CD14-positive monocyte (primary cell): ENCODE data around the gene UVRAG. TPM values are rescaled to one million over a fixed set of nuclear protein-coding genes. Genes with fewer than 3 reads are reported as not detected.
A peak's percentile ranks its signal among the peaks of the same experiment; 100 is the strongest.

ENCODE experiments used
- DNase-seq, 3 donors: peaks; one replicate each; pipeline ENCODE4 v3.0.0-alpha.2; 2011 to 2022
- H2AFZ ChIP-seq: 2 replicates; pipeline ENCODE4 v1.6.0; 2012; ENCODE audit warnings: mild to moderate bottlenecking, low read depth, low read length, inconsistent platforms; ENCODE audit not compliant: insufficient read depth, poor library complexity, severe bottlenecking
- H3K27ac ChIP-seq, 2 donors: 1 replicate in 1 of 2; 2 replicates in 1 of 2; pipeline ENCODE4 v1.5.1; 2012 to 2013; ENCODE audit warnings: low read length in 2 of 2, control low read depth in 1 of 2, inconsistent platforms in 1 of 2, low read depth in 1 of 2, mild to moderate bottlenecking in 1 of 2
- H3K27me3 ChIP-seq, 2 donors: one replicate each; pipeline versions ENCODE4 v1.6.0 to v1.6.1; 2011 to 2013; ENCODE audit warnings: low read length in 2 of 2; ENCODE audit not compliant: control insufficient read depth in 2 of 2, insufficient read depth in 2 of 2
- H3K36me3 ChIP-seq, 2 donors: replicated peaks in 1 of 2; 1 replicate in 1 of 2; 2 replicates in 1 of 2; pipeline versions ENCODE4 v1.5.1 to v1.6.1; 2012 to 2013; ENCODE audit warnings: low read length in 2 of 2, control low read depth in 1 of 2, inconsistent platforms in 1 of 2, mild to moderate bottlenecking in 1 of 2; ENCODE audit not compliant: insufficient read depth in 2 of 2, control insufficient read depth in 1 of 2
- H3K4me1 ChIP-seq, 2 donors: 1 replicate in 1 of 2; 2 replicates in 1 of 2; pipeline versions ENCODE4 v1.5.1 to v1.6.1; 2012 to 2013; ENCODE audit warnings: low read length in 2 of 2, control low read depth in 1 of 2, inconsistent platforms in 1 of 2, mild to moderate bottlenecking in 1 of 2, moderate library complexity in 1 of 2; ENCODE audit not compliant: insufficient read depth in 2 of 2, control insufficient read depth in 1 of 2
- H3K4me2 ChIP-seq: replicated peaks from 2 replicates; pipeline ENCODE3; 2012; ENCODE audit warnings: low read length, moderate library complexity, mild to moderate bottlenecking; ENCODE audit not compliant: poor library complexity, severe bottlenecking; ENCODE audit errors: extremely low read depth
- H3K4me3 ChIP-seq, 3 experiments: fragments of 200-600 bp in 1 of 3; sonication (generic) in 1 of 3; replicated peaks in 1 of 3; 1 replicate in 2 of 3; 2 replicates in 1 of 3; pipeline ENCODE4 v1.5.1; 2011 to 2013; ENCODE audit warnings: low read length in 3 of 3, mild to moderate bottlenecking in 3 of 3, control low read depth in 2 of 3, low read depth in 2 of 3, inconsistent platforms in 1 of 3, moderate library complexity in 1 of 3
- H3K79me2 ChIP-seq: 2 replicates; pipeline ENCODE4 v1.6.0; 2012; ENCODE audit warnings: mild to moderate bottlenecking, control low read depth, inconsistent platforms, low read length, moderate library complexity; ENCODE audit not compliant: insufficient read depth
- H3K9ac ChIP-seq: 2 replicates; pipeline ENCODE4 v1.6.0; 2017; ENCODE audit warnings: low read length, mild to moderate bottlenecking; ENCODE audit not compliant: insufficient read depth, poor library complexity, severe bottlenecking
- H3K9me3 ChIP-seq, 2 donors: replicated peaks in 1 of 2; 1 replicate in 1 of 2; 2 replicates in 1 of 2; pipeline versions ENCODE4 v1.5.1 to v1.6.1; 2012 to 2013; ENCODE audit warnings: low read length in 2 of 2, control low read depth in 1 of 2; ENCODE audit not compliant: control insufficient read depth in 1 of 2, insufficient read depth in 1 of 2
- H4K20me1 ChIP-seq: 2 replicates; pipeline ENCODE4 v1.6.0; 2012; ENCODE audit warnings: mild to moderate bottlenecking, low read length, control low read depth, moderate library complexity; ENCODE audit not compliant: insufficient read depth
- H3K27ac Mint-ChIP-seq, 7 donors: one replicate each; pipeline ENCODE4 v1.8.0; 2020; ENCODE audit warnings: mild to moderate bottlenecking in 7 of 7, mixed read lengths in 7 of 7, moderate library complexity in 6 of 7, inconsistent platforms in 2 of 7
- H3K27me3 Mint-ChIP-seq, 3 donors: one replicate each; pipeline ENCODE4 v1.8.0; 2021 to 2022; ENCODE audit warnings: low read depth in 3 of 3, mild to moderate bottlenecking in 3 of 3, mixed read lengths in 3 of 3, moderate library complexity in 3 of 3, inconsistent platforms in 1 of 3
- H3K36me3 Mint-ChIP-seq, 2 donors: one replicate each; pipeline ENCODE4 v1.8.0; 2020; ENCODE audit warnings: mixed read lengths in 2 of 2, inconsistent platforms in 1 of 2, mild to moderate bottlenecking in 1 of 2
- H3K4me1 Mint-ChIP-seq: one replicate; pipeline ENCODE4 v1.8.0; 2020; ENCODE audit warnings: mild to moderate bottlenecking, mixed read lengths
- H3K4me3 Mint-ChIP-seq, 2 donors: one replicate each; pipeline ENCODE4 v1.8.0; 2020; ENCODE audit warnings: mild to moderate bottlenecking in 2 of 2, mixed read lengths in 2 of 2, moderate library complexity in 1 of 2
- H3K9me3 Mint-ChIP-seq, 7 donors: one replicate each; pipeline ENCODE4 v1.8.0; 2020 to 2022; ENCODE audit warnings: mixed read lengths in 7 of 7, mild to moderate bottlenecking in 6 of 7, moderate library complexity in 6 of 7, inconsistent platforms in 2 of 7
- WGBS: methylation state at CpG from one replicate; pipeline ENCODE4 v1.1.5; 2013; ENCODE audit warnings: missing lambda C conversion rate; ENCODE audit not compliant: insufficient coverage; 5-methylcytosine and 5-hydroxymethylcytosine counted together
- intact Hi-C, 2 donors: fragments of 100-400 bp; cut with micrococcal nuclease; formaldehyde crosslinking; loops; one replicate each; pipeline versions ENCODE4 v1.15.0 to v1.15.1; 2023
- polyA plus RNA-seq, 3 donors: library from polyadenylated mRNA; depleted of rRNA in 1 of 3; unstranded in 2 of 3; stranded (reverse) in 1 of 3; fragments of 300-500 nt in 2 of 3; fragments of >200 nt in 1 of 3; fragmentation: Illumina TruSeq in 2 of 3; gene quantifications; 1 replicate in 2 of 3; 2 replicates in 1 of 3; pipeline ENCODE4 v1.2.3, GENCODE V29; 2012 to 2021
- TF ChIP-seq, protein P1 (sequence below): fragments of 200-600 bp; IDR thresholded peaks from one replicate; pipeline ENCODE4 v1.8.0; 2022; ENCODE audit warnings: antibody characterized with exemption, mild to moderate bottlenecking

Gene UVRAG
- polyA plus RNA-seq, 3 donors, result 13.7 to 20.5 (median 20.0) TPM

DNA sequence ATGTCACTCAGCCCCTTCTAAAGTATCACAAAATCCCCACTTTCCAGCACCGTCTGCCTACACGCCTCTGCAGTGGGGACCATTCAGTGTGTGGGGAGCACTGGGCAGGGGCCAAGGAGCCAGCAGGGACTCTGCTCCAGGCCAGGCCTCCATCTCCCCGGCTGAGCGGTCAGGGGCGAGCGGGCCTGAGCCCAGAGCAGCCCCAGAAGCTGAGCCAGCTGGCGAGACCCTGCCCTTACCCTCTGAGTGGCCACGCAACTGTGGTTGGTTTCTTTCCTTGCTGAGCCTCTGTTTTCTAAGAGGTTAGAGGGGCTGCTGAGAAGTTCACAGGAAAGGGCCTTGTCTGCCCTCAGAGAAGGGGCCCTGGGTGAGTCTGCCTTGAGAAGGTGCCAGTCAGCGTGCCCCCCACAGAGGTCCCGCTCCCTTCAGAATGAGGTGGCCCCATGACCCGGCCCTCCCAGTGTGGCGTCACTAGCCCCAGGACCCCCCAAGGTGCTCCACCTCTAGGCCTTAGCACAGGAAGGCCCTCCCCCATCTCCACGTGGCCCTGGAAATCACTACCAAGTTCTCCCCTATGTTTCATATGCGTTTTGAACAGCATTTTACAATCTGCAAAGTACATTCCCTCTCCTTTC, 344.4 kb downstream of the UVRAG start:
- H4K20me1 ChIP-seq, result no peaks in the 10 kb centered on the region
- DNase-seq, result no peak
- H3K27ac Mint-ChIP-seq, result no peak overlapping the region
- H2AFZ ChIP-seq, result no peak overlapping the region
- no peaks in the 10 kb centered on the region for H3K4me1 Mint-ChIP-seq
- peaks cover 0 to 4% (median 4%) of the 10 kb centered on the region in 3 donors for H3K27me3 Mint-ChIP-seq
- H3K27ac ChIP-seq, result no peak overlapping the region
- H3K27me3 ChIP-seq, result no peaks in the 10 kb centered on the region
- H3K79me2 ChIP-seq, result no peaks in the 10 kb centered on the region
- no peaks in the 10 kb centered on the region for H3K36me3 ChIP-seq
- WGBS, result 82% methylated on average over 12 of the region's 14 CpGs
- no peaks in the 10 kb centered on the region for H3K36me3 Mint-ChIP-seq
- peaks cover 0 to 1% (median 0%) of the 10 kb centered on the region in 7 donors for H3K9me3 Mint-ChIP-seq
- H3K4me3 Mint-ChIP-seq, result no peak overlapping the region
- no peaks in the 10 kb centered on the region for H3K9me3 ChIP-seq
- TF ChIP-seq, protein P1, sequence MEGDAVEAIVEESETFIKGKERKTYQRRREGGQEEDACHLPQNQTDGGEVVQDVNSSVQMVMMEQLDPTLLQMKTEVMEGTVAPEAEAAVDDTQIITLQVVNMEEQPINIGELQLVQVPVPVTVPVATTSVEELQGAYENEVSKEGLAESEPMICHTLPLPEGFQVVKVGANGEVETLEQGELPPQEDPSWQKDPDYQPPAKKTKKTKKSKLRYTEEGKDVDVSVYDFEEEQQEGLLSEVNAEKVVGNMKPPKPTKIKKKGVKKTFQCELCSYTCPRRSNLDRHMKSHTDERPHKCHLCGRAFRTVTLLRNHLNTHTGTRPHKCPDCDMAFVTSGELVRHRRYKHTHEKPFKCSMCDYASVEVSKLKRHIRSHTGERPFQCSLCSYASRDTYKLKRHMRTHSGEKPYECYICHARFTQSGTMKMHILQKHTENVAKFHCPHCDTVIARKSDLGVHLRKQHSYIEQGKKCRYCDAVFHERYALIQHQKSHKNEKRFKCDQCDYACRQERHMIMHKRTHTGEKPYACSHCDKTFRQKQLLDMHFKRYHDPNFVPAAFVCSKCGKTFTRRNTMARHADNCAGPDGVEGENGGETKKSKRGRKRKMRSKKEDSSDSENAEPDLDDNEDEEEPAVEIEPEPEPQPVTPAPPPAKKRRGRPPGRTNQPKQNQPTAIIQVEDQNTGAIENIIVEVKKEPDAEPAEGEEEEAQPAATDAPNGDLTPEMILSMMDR, result no peak
- H3K4me3 ChIP-seq, result no peak overlapping the region
- no peaks in the 10 kb centered on the region for H3K4me1 ChIP-seq
- H3K9ac ChIP-seq, result no peak overlapping the region
- intact Hi-C loops, result loop anchor here (10.0 kb wide), 2 partner anchors 355 to 455 kb away; no protein-coding TSS in a partner anchor
- H3K4me2 ChIP-seq, result no peak overlapping the region

DNA sequence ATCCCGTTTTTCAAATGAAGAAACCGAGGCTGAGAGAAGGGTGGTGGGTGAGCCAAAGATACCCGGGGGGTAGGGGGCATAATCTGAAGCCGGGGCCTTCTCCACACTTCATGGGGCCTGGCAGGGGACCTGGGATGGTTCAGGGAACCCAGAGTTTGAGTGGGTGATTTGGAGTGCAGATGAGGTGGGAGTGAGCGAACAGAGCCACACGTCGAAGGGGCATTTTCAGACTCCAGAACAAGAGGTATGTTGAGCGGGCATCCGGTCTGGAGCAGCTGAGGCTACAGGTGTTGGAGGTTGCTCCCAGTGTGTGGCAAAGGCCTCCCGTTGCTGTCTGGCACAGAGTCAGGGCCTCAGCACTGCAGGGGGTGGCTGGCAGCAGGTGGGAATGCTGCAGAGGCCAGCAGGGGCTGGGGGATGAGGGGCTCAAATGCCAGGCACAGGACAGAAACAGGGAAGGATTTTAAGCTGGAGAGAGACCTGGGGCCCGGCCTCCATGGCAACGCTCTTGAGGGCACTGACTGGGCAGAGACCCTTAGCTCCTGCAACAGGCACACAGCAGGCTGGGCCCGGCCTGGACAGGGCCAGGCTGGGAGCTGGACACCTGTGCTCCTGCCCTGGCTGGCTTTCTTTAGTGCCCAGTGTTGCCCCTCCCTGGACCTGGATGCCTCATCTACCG, 345.1 kb downstream of the UVRAG start:
- no peak for DNase-seq
- Histone ChIP-seq H3K9me3 (no peaks in the 10 kb centered on the region), H3K4me3 (no peak overlapping the region), H3K27me3 (no peaks in the 10 kb centered on the region), H3K4me1 (no peaks in the 10 kb centered on the region), H3K9ac (no peak overlapping the region), H4K20me1 (no peaks in the 10 kb centered on the region), H2AFZ (no peak overlapping the region), H3K36me3 (no peaks in the 10 kb centered on the region), H3K27ac (no peak overlapping the region), H3K4me2 (no peak overlapping the region), H3K79me2 (no peaks in the 10 kb centered on the region)
- H3K36me3 Mint-ChIP-seq, result no peaks in the 10 kb centered on the region
- H3K27me3 Mint-ChIP-seq, result peaks cover 0 to 2% (median 2%) of the 10 kb centered on the region in 3 donors
- H3K4me1 Mint-ChIP-seq, result no peaks in the 10 kb centered on the region
- intact Hi-C loops, result loop anchor here (10.0 kb wide), 2 partner anchors 355 to 455 kb away; no protein-coding TSS in a partner anchor
- peak overlapping the region in 1 of 7 donors; percentile 23 for H3K27ac Mint-ChIP-seq
- TF ChIP-seq, protein P1, result no peak
- 86% methylated on average over 12 of the region's 14 CpGs for WGBS
- no peak overlapping the region for H3K4me3 Mint-ChIP-seq
- peaks cover 0 to 1% (median 0%) of the 10 kb centered on the region in 7 donors for H3K9me3 Mint-ChIP-seq
